ENCODE measurements around the gene ANKRD45.

ANKRD45 gene

GRCh38 chr1:173666646-173667045, 3.0 kb downstream of the ANKRD45 start:
- in situ Hi-C loops (cut with MboI; ENCODE audit: low pct_unique_long_range_greater_than_20kb, low sequenced_read_pairs, unreplicated experiment) = no loop called here
- TF ChIP-seq, protein P1, sequence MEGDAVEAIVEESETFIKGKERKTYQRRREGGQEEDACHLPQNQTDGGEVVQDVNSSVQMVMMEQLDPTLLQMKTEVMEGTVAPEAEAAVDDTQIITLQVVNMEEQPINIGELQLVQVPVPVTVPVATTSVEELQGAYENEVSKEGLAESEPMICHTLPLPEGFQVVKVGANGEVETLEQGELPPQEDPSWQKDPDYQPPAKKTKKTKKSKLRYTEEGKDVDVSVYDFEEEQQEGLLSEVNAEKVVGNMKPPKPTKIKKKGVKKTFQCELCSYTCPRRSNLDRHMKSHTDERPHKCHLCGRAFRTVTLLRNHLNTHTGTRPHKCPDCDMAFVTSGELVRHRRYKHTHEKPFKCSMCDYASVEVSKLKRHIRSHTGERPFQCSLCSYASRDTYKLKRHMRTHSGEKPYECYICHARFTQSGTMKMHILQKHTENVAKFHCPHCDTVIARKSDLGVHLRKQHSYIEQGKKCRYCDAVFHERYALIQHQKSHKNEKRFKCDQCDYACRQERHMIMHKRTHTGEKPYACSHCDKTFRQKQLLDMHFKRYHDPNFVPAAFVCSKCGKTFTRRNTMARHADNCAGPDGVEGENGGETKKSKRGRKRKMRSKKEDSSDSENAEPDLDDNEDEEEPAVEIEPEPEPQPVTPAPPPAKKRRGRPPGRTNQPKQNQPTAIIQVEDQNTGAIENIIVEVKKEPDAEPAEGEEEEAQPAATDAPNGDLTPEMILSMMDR (IDR thresholded peaks at IDR 0.05; ENCODE audit: extremely low read depth, insufficient read depth, missing control alignments) = no peak
- DNase-seq (ENCODE audit: low spot score) = no peak

DNA sequence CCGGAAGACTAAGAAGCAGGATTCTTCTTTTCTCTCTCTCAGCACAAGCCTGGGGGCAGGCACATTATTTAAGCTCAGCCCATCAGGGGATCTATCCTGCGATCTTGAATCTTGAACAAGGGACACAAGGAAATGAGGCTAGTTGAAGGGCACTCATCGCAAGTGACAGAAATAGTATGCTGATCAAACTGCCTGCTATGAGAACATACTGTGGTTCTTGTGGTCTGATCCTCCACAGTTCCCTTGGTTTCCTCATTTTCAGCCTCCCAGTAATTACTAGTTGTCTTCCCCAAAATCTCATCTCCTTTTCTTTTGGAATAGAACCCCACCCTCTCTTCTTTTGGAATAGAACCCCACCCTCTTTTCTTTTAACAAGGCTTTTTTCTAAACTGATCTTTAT, 6.5 kb downstream of the ANKRD45 start:
- DNase-seq (ENCODE audit: low spot score) = no peak
- TF ChIP-seq, protein P1 (IDR thresholded peaks at IDR 0.05; ENCODE audit: extremely low read depth, insufficient read depth, missing control alignments) = no peak
- in situ Hi-C loops (cut with MboI; ENCODE audit: low pct_unique_long_range_greater_than_20kb, low sequenced_read_pairs, unreplicated experiment) = no loop called here

DNA sequence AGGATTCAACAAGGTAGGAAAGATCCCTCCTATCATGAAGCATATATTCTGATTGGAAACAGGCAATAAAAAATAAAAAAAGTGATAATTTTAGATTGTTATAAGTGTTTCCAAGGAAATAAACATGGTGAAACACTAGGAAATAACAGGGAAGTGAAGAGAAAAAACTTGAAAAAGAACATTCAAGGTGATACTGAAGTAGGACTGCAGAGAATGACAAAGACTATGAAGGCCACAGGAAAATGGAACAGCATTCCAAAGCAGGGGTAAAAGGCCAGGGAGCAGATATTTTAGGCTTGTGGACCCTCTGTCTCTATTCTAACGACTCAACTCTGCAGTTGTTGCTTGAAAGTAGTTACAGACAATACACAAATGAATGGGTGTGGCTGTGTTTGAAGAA, 7.9 kb downstream of the ANKRD45 start:
- no peak for DNase-seq (ENCODE audit: low spot score)
- in situ Hi-C loops (cut with MboI; ENCODE audit: low pct_unique_long_range_greater_than_20kb, low sequenced_read_pairs, unreplicated experiment) = no loop called here
- TF ChIP-seq, protein P1 (IDR thresholded peaks at IDR 0.05; ENCODE audit: extremely low read depth, insufficient read depth, missing control alignments) = no peak

DNA sequence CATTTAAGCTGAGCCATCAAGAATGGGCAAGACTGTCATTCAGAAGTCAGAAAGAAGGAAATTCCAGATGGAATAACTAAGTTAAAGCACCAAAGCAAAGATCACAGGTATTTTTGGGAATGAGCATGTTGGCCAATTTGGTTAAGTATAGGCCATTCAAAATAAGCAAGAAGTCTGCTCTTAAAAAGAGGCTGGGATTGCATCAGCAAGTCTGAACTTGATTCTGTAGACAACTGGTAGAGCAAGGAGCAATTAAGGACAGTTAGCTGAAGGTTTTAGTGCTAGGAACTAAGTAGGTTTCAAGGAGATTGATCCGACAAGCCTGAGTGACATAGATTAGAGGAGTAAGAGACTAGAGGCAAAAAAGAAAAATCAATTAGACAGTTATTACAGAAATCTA, 8.4 kb downstream of the ANKRD45 start:
- DNase-seq (ENCODE audit: low spot score) = no peak
- TF ChIP-seq, protein P1 (IDR thresholded peaks at IDR 0.05; ENCODE audit: extremely low read depth, insufficient read depth, missing control alignments) = no peak
- in situ Hi-C loops (cut with MboI; ENCODE audit: low pct_unique_long_range_greater_than_20kb, low sequenced_read_pairs, unreplicated experiment) = no loop called here

- in situ Hi-C loops (cut with MboI; ENCODE audit: low pct_unique_long_range_greater_than_20kb, low sequenced_read_pairs, unreplicated experiment) = no loop called here
- no peak for DNase-seq (ENCODE audit: low spot score)
- TF ChIP-seq, protein P1 (IDR thresholded peaks at IDR 0.05; ENCODE audit: extremely low read depth, insufficient read depth, missing control alignments) = no peak
Observed at GRCh38 chr1:173660306-173660705, 9.3 kb downstream of the ANKRD45 start.

DNA sequence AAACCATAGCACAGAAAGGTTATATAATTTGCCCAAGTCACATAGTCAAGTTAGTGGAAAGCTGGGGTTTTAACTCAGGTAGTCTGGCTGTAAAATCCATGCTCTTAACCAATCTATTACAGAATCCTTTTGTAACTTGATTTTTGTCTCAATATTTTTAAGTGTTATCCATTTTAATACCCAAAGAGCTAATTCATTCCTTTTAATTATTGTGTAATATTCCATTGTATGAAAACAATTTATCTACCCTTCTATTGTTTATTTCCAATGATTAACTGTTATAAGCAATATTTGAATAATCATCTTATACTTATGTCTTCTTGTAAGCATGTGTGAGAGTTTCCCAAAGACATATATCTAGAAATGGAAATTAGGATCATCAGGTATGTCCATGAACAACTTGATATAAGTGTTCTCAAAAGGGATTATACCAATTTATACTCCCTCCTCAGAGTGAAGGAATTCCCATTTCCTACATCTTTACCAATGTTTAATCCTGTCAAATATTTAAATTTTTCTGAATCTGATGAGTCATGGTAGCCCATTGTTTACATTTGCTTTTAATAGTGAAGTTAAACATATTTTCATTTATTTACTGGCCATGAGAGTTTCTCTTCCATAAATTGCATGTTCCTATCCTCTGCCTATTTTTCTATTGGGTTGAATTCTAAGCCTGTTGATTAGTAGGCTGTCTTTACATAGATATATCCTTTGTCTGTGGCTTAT, 20.6 kb downstream of the ANKRD45 start:
- TF ChIP-seq, protein P1 (IDR thresholded peaks at IDR 0.05; ENCODE audit: extremely low read depth, insufficient read depth, missing control alignments) = no peak
- in situ Hi-C loops (cut with MboI; ENCODE audit: low pct_unique_long_range_greater_than_20kb, low sequenced_read_pairs, unreplicated experiment) = no loop called here
- no peak for DNase-seq (ENCODE audit: low spot score)

Measured in GM13977 (cell line).